ENCODE data around the gene EFCAB6.

The EFCAB6 gene

GRCh38 chr22:43654271-43654670, 157.8 kb downstream of the EFCAB6 start:
- no peaks in the 10 kb centered on the region for H3K79me2 ChIP-seq (ENCODE audit: control insufficient read depth, low read length)
- H3K27me3 ChIP-seq (ENCODE audit: control insufficient read depth, low read length): no peaks in the 10 kb centered on the region; the same call in 1 of the 2 replicates
- H4K20me1 ChIP-seq (ENCODE audit: control insufficient read depth, insufficient read depth, low read depth, low read length): no peaks in the 10 kb centered on the region
- H3K36me3 ChIP-seq (ENCODE audit: control insufficient read depth, low read length): no peaks in the 10 kb centered on the region
- no peak overlapping the region for H3K27ac ChIP-seq (ENCODE audit: low read depth, low read length)
- no peaks in the 10 kb centered on the region for H3K4me1 ChIP-seq (ENCODE audit: control insufficient read depth, low read length)
- H3K9me3 ChIP-seq (ENCODE audit: control insufficient read depth, insufficient read depth, low read length): no peaks in the 10 kb centered on the region
- H3K4me3 ChIP-seq (ENCODE audit: low read length): no peak overlapping the region
- no peaks in the 10 kb centered on the region for H3F3A ChIP-seq (ENCODE audit: control insufficient read depth, insufficient read depth)
- no peaks in the 10 kb centered on the region for H3K9me2 ChIP-seq (replicated peaks; ENCODE audit: control insufficient read depth, low read length)
- H3K4me2 ChIP-seq (ENCODE audit: low read length): no peak overlapping the region
- no peak for TF ChIP-seq CTCF (IDR thresholded peaks at IDR 0.05; ENCODE audit: low read depth, low read length, poor library complexity, severe bottlenecking)
- no peak for TF ChIP-seq EZH2phosphoT487 (IDR thresholded peaks at IDR 0.05; ENCODE audit: borderline replicate concordance, low read length)

- no peaks in the 10 kb centered on the region for H3K9me3 ChIP-seq (ENCODE audit: control insufficient read depth, insufficient read depth, low read length)
- H3K27me3 ChIP-seq (ENCODE audit: control insufficient read depth, low read length): no peaks in the 10 kb centered on the region; the same call in 1 of the 2 replicates
- no peak overlapping the region for H3K27ac ChIP-seq (ENCODE audit: low read depth, low read length)
- no peaks in the 10 kb centered on the region for H3F3A ChIP-seq (ENCODE audit: control insufficient read depth, insufficient read depth)
- H3K9me2 ChIP-seq (replicated peaks; ENCODE audit: control insufficient read depth, low read length): no peaks in the 10 kb centered on the region
- TF ChIP-seq CTCF (IDR thresholded peaks at IDR 0.05; ENCODE audit: low read depth, low read length, poor library complexity, severe bottlenecking) (no peak), EZH2phosphoT487 (IDR thresholded peaks at IDR 0.05; ENCODE audit: borderline replicate concordance, low read length) (no peak)
- H4K20me1 ChIP-seq (ENCODE audit: control insufficient read depth, insufficient read depth, low read depth, low read length): no peaks in the 10 kb centered on the region
- no peak overlapping the region for H3K4me2 ChIP-seq (ENCODE audit: low read length)
- no peaks in the 10 kb centered on the region for H3K79me2 ChIP-seq (ENCODE audit: control insufficient read depth, low read length)
- H3K4me3 ChIP-seq (ENCODE audit: low read length): no peak overlapping the region
- no peaks in the 10 kb centered on the region for H3K36me3 ChIP-seq (ENCODE audit: control insufficient read depth, low read length)
- H3K4me1 ChIP-seq (ENCODE audit: control insufficient read depth, low read length): no peaks in the 10 kb centered on the region
These were observed 159.3 kb downstream of the EFCAB6 start for GRCh38 chr22:43652845-43653244.

GRCh38 chr22:43643387-43643786, 168.7 kb downstream of the EFCAB6 start:
- Histone ChIP-seq H3K9me2 (replicated peaks; ENCODE audit: control insufficient read depth, low read length) (no peaks in the 10 kb centered on the region), H4K20me1 (ENCODE audit: control insufficient read depth, insufficient read depth, low read depth, low read length) (no peaks in the 10 kb centered on the region), H3K4me2 (ENCODE audit: low read length) (no peak overlapping the region), H3K4me1 (ENCODE audit: control insufficient read depth, low read length) (no peaks in the 10 kb centered on the region), H3K27me3 (ENCODE audit: control insufficient read depth, low read length) (no peaks in the 10 kb centered on the region), H3F3A (ENCODE audit: control insufficient read depth, insufficient read depth) (no peaks in the 10 kb centered on the region), H3K36me3 (ENCODE audit: control insufficient read depth, low read length) (no peaks in the 10 kb centered on the region), H3K79me2 (ENCODE audit: control insufficient read depth, low read length) (no peaks in the 10 kb centered on the region), H3K9me3 (ENCODE audit: control insufficient read depth, insufficient read depth, low read length) (peaks cover 7% of the 10 kb centered on the region; the same call in 1 of the 2 replicates), H3K27ac (ENCODE audit: low read depth, low read length) (no peak overlapping the region), H3K4me3 (ENCODE audit: low read length) (no peak overlapping the region)
- TF ChIP-seq EZH2phosphoT487 (IDR thresholded peaks at IDR 0.05; ENCODE audit: borderline replicate concordance, low read length): no peak
- no peak for TF ChIP-seq CTCF (IDR thresholded peaks at IDR 0.05; ENCODE audit: low read depth, low read length, poor library complexity, severe bottlenecking)

Data from DOHH2 (cell line).